GM18951 (cell line): ENCODE results near the gene GGT5.
"Not testable (repeated sequence)": the region's sequence is repeated elsewhere in the genome, so short reads cannot be mapped to it uniquely, and the experiment has no call there.

Experiments used
- POLR2A ChIP-seq: IDR thresholded peaks from 4 replicates; pipeline ENCODE4 v1.6.1; 2011; ENCODE audit warnings: mild to moderate bottlenecking; ENCODE audit not compliant: insufficient read length, insufficient read depth; ENCODE audit errors: extremely low read depth
- in situ Hi-C: fragments of 300-500 bp; cut with MboI; formaldehyde crosslinking; loops from one replicate; pipeline ENCODE4 v1.12.0; 2022; ENCODE audit warnings: low sequenced_read_pairs, mixed read lengths, inconsistent platforms; ENCODE audit not compliant: unreplicated experiment

Gene GGT5

GRCh38 chr22:24245030-24245431, at the start of gene GGT5:
Gene GGT5, minus strand, starts transcription at chr22:24245082. Its CDS starts 357 bp downstream, at chr22:24244725.
- in situ Hi-C loops, result not testable (repeated sequence)

GRCh38 chr22:24292202-24292830, 47.4 kb upstream of the GGT5 start:
- in situ Hi-C loops, result loop anchor here (10.0 to 25.0 kb wide), 2 partner anchors 382 to 955 kb away; no protein-coding TSS in a partner anchor

- in situ Hi-C loops, result loop anchor here (10.0 to 25.0 kb wide), 2 partner anchors 383 to 954 kb away; no protein-coding TSS in a partner anchor
- no peak for TF ChIP-seq POLR2A
Observed at GRCh38 chr22:24291515-24292201, 46.8 kb upstream of the GGT5 start.

- no peak for TF ChIP-seq POLR2A
- in situ Hi-C loops, result loop anchor here (10.0 to 25.0 kb wide), 2 partner anchors 384 to 953 kb away; no protein-coding TSS in a partner anchor
Observed at GRCh38 chr22:24290459-24290858, 45.6 kb upstream of the GGT5 start.

- no peak for TF ChIP-seq POLR2A
- in situ Hi-C loops, result loop anchor here (10.0 to 25.0 kb wide), 2 partner anchors 385 to 952 kb away; no protein-coding TSS in a partner anchor
Observed at GRCh38 chr22:24289741-24290163, 44.9 kb upstream of the GGT5 start.

GRCh38 chr22:24289114-24289513, 44.2 kb upstream of the GGT5 start:
- no peak for TF ChIP-seq POLR2A
- in situ Hi-C loops, result loop anchor here (25.0 kb wide), 1 partner anchor 952 kb away; no protein-coding TSS in a partner anchor

- in situ Hi-C loops, result loop anchor here (25.0 kb wide), 1 partner anchor 950 kb away; no protein-coding TSS in a partner anchor
Observed at GRCh38 chr22:24287801-24288200, 42.9 kb upstream of the GGT5 start.

- in situ Hi-C loops, result loop anchor here (25.0 kb wide), 1 partner anchor 950 kb away; no protein-coding TSS in a partner anchor
Observed at GRCh38 chr22:24287212-24287611, 42.3 kb upstream of the GGT5 start.

GRCh38 chr22:24285245-24285644, 40.4 kb upstream of the GGT5 start:
- TF ChIP-seq POLR2A, result no peak
- in situ Hi-C loops, result loop anchor here (25.0 kb wide), 1 partner anchor 948 kb away; no protein-coding TSS in a partner anchor

GRCh38 chr22:24284747-24285203, 39.9 kb upstream of the GGT5 start:
- in situ Hi-C loops, result loop anchor here (25.0 kb wide), 1 partner anchor 947 kb away; no protein-coding TSS in a partner anchor
- TF ChIP-seq POLR2A, result no peak

- TF ChIP-seq POLR2A, result no peak
- in situ Hi-C loops, result loop anchor here (25.0 kb wide), 1 partner anchor 945 kb away; no protein-coding TSS in a partner anchor
Observed at GRCh38 chr22:24282401-24282800, 37.5 kb upstream of the GGT5 start.

- in situ Hi-C loops, result loop anchor here (25.0 kb wide), 1 partner anchor 943 kb away; no protein-coding TSS in a partner anchor
Observed at GRCh38 chr22:24280363-24280762, 35.5 kb upstream of the GGT5 start.

- in situ Hi-C loops, result loop anchor here (25.0 kb wide), 1 partner anchor 938 kb away; no protein-coding TSS in a partner anchor
Observed at GRCh38 chr22:24274696-24275405, 30.0 kb upstream of the GGT5 start.

GRCh38 chr22:24273906-24274305, 29.0 kb upstream of the GGT5 start:
- in situ Hi-C loops, result not testable (repeated sequence)

GRCh38 chr22:24273031-24273430, 28.1 kb upstream of the GGT5 start:
- in situ Hi-C loops, result not testable (repeated sequence)
